Fibroblast of skin of left biceps (primary cell): Measurements from ENCODE around the gene CD63.

ENCODE experiments used
- DNase-seq, 2 experiments: peaks; one replicate each; pipeline ENCODE4 v3.0.0-alpha.2; 2013; ENCODE audit warnings: low read depth in 2 of 2

Gene CD63

DNA sequence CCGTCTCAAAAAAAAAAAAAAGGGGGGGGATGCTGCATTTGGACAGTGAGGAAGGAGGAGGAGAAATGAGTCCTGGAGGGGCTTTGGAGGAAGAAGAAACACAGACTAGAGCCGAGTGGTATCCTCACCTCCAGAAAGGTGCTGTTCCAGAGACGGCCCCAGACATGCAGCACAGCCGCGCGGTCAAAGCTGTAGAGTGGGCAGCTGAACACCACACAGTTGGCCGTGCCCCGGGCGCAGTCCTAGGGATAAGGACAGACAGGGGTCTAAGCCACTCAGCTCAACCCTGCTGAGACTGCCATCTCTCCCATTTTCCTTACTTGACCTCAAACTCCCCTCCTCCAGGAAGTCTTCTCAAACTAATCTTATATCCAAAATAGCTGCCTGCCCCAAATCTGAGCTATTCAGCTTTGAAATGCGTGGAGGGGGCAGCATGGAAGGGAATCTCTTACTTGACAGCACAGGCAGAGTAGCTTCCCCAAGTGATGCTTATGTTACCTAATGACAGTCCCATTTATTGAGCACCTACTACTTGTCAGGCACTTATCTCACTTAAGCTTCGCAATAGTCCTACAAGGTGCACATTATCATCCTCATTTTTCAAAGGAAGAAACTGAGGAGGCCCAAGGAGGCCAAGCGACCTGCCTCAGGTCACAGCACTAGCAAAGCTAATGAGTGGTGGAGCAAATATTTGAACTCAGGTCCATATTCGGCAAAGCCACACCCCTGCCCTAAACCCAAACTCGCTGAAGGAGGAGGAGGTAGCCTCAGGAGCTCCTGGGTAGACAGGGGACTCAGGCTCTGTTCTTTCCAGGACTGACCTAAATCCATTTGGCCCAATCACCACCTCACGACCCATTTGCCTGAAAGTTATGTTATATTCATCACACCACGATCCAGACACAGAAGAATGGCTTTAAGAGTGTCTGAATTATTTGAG lies 39.8 kb downstream of the CD63 start:
- no peak for DNase-seq

DNA sequence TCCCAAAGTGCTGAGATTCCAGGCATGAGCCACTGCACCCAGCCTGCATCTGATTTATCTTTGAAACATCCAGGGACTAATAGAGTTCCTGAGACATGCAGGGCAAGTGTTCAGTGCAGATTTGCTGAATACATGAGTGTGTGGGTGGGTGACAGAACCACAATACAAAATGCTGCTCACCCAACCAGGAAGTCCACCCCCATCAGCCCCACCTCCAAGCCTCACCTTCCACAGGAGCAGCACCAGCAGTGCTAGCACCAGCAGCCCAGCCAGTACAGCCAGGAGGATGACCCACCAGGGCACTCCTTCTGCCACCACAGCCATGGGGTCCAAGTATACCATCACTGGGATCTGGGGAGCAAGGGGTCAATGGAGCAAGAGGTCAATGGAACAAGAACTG lies 41.1 kb downstream of the CD63 start:
- no peak for DNase-seq

DNA sequence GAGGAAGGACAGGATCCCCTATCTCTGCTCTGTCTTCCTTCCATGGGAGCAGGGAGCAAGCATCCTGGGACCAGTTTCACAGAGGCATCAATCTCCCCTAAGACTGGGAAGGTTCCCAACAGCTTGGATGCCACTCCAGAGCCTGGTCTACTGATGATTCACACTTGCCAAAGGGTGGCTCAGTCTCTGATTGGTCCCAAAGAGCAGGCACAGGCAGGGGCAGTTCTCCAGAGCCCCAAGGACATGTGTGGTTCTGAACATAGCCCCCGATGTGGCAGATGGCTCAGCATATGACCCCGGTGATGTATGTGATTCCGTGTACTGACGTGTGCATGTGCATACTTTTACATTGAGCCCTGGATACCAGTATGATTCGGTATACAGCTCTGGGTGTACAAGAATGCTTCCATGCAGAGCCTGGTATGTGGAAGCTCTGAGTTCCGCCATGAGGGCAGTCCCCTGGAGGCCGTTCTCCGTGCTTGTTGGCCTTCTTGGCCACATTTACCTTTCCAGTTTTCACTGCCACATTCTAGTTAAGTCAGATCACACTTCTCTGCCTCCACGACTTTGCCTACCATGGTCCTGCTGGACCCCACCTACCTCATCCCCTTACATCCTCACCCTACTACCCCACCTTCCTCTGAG lies 42.3 kb downstream of the CD63 start:
- no peak for DNase-seq

DNA sequence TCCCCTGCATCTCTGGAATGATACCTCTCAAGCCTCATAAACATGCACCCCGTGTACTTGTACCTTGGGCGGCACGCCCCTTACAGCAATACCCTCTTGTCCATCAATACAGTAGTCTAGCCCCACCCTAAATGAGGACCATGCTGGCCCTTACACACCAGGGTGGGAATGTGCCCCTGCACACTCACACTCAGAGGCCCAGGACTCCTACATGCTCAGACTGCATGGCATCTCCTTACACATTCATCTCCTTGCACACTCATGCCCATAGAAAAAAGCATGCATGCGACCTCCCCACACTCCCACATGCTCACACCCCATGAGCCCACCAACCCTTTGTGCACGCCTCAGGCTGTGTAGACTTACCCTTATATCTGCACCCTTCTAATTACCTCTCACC lies 43.1 kb downstream of the CD63 start:
- no peak for DNase-seq

DNA sequence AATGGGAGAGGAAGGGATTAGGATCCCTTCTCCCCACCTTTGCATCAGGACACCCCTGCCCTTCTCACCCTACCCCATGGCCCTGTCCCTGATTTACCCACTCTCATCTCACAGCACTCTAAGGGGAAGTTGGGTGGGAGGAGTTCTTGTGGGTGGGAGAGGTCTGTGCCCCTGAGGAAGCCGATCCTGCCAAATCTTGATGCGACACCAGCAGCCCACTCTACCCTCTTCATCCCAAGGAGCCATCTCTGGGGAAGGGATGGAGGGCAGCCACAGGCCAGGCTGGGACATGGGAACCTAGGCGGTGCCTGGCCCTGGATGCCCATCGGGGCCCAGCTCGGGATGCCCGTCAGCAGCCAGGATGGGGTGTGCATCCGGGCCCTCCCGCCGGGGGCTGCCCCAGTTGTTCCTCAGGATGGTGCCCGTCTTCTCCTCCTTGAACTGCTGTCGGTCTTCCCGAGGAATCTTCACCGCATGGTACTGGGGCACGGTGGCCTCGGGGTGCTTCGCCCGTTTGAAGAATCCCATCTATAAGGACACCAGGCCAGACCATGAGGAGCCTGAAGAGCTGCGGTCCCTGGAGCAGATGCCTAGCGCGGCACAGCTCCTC lies 43.9 kb downstream of the CD63 start:
- no peak for DNase-seq

DNA sequence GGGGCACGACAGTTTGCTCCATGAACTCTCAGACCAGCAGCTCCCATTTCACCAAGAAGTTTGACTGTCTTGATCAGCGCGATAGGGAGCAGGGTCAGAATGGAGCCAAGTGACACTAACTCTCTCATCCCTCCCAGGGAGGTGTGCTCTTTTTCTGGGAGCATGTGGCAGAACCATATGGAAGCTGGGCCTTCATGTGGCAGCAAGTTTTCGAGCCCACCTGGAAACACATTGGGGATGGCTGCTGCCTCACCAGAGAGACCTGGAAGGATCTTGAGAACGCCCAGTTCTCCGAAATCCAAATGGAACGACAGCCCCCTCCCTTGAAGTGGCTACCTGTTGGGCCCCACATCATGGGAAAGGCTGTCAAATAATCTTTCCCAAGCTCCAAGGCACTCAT lies 45.1 kb downstream of the CD63 start:
- no peak for DNase-seq

DNA sequence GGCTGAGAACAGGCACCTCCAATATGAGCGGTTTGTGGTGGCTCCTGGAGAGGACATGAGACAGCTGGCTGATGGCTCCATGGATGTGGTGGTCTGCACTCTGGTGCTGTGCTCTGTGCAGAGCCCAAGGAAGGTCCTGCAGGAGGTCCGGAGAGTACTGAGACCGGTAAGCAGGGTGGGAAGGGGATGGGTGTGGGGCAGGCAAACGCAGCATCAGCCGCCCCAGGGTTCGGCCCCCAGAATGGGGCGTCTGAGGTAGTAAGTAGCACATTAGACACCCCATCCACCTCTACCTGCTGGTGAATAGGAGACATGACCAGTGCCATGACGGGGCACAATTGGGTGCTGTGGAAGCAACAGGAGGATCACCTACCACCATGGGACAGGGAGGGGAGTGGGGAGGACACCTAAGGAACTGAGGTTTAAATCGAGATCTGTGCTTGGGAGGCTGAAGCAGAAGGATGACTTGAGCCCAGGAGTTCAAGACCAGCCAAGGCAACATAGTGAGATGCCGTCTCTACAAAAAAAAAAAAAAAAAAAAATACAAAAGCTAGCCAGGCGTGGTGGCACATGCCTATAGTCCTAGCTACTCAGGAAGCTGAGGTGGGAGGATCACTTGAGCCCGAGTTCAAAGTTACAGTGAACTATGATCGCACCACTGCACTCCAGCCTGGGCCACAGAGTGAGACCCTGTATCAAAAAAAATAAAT lies 46.6 kb downstream of the CD63 start:
- no peak for DNase-seq

DNA sequence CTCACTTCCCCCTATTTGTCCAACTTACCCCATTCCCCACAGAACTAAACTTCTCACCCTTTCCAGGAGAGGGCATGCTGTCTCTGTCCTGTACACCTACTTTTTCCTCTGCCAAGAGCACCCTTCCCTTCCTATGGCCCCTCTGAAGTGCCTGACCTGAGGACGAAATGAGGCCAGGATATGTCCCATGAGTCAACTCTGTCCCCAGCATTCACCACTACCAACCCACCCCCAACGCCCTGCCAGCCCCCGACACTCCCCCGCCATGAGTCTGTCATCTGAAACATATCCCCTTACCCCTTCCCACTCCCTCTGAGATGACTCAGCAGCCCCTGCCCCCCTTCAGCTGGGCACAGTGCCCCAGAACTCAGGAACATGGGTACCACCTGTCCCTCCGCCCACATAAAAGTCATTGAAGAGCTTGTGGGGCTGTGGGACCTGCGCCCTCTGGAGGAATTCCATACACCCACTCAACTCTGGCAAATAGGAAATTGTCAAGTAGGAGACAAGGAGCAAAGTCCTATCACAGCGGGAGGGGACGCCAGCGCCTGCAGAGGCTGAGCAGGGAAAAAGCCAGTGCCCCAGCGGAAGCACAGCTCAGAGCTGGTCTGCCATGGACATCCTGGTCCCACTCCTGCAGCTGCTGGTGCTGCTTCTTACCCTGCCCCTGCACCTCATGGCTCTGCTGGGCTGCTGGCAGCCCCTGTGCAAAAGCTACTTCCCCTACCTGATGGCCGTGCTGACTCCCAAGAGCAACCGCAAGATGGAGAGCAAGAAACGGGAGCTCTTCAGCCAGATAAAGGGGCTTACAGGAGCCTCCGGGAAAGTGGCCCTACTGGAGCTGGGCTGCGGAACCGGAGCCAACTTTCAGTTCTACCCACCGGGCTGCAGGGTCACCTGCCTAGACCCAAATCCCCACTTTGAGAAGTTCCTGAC lies 47.4 kb downstream of the CD63 start:
- DNase-seq: no peak

DNA sequence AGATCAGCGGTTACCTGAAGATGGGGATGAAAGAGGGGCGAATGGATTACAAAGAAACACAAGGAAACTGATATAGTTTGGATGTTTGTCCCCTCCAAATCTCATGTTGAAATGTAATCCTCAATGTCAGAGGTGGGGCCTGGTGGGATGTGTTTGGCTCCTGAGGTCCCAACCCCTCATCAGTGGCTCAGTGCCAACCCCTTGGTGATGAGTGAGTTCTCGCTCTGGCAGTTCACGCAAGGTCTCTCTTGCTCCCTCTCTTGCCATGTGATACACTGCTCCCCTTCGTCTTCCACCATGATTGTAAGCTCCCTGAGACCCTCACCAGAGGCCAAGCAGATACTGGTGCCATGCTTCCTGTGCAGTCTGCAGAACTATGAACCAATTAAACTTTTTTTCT lies 49.1 kb downstream of the CD63 start:
- no peak for DNase-seq

DNA sequence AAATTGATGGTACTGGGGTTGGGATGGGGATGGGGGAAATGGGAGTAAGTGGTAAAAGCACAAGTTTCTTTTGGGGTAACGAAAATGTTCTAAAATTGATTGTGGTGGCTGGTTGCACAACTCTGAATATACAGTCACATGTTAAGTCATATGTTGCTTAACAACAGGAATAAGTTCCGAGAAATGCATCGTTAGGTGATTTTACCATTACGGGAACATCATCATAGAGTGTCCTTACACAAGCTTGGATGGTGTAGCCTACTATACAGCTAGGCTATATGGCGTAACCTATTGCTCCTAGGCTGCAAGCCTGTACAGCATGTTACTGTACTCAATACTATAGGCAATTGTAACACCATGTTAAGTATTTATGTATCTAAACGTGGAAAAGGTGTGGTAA lies 52.1 kb downstream of the CD63 start:
- DNase-seq: no peak

DNA sequence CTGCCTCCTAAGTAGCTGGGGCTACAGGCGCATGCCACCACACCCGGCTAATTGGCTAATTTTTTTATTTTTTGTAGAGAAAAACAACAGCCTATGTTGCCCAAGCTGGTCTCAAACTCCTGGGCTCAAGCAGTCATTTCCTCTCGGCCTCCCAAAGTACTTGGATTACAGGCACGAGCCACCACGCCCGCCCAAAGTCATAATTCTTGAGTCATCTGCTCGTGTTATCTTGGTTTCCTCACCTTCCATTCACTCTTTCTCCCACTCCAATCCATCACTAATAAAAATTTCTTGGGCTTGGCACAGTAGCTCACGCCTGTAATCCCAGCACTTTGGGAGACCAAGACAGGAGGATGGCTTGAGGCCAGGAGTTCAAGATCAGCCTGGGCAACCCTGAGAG lies 53.1 kb downstream of the CD63 start:
- no peak for DNase-seq
